ENCODE results near the gene JMJD7. TPM values are rescaled to one million over a fixed set of nuclear protein-coding genes. Genes with fewer than 3 reads are reported as not detected.

Gene JMJD7
- total RNA-seq, 1 donor from 2014 or later: 9.4 TPM

DNA sequence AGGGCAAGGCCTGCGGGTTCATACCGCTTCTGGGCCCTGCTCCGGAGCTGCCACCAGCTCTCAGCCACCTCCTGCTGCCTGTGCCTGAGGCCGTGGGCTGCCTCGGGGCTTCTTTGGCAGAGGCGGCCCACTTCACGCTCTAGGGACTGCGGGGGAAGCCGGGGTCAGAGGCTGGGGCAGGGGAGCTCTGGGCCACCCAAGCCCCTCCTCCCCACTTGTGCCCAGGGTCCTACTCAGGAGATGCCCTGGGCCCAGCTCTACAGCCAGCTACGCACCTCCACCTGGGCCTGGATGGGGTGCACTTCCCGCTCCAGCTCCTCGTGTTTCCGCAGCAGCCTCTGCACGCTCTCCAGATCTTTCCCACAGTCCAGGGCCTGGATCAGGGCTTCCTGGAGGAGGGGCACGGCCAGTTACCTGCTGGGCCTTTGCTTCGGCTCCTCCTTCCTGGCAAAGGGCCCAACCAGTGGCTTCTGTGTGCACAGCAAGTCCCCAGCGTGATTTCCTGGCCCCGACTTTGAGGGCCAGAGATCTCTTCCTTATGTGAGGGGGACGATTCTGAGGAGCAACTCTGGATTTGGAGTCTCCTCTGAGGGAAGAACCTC is 34.7 kb downstream of the JMJD7 start:
- DNase-seq (ENCODE audit: low read depth): no peak

DNA sequence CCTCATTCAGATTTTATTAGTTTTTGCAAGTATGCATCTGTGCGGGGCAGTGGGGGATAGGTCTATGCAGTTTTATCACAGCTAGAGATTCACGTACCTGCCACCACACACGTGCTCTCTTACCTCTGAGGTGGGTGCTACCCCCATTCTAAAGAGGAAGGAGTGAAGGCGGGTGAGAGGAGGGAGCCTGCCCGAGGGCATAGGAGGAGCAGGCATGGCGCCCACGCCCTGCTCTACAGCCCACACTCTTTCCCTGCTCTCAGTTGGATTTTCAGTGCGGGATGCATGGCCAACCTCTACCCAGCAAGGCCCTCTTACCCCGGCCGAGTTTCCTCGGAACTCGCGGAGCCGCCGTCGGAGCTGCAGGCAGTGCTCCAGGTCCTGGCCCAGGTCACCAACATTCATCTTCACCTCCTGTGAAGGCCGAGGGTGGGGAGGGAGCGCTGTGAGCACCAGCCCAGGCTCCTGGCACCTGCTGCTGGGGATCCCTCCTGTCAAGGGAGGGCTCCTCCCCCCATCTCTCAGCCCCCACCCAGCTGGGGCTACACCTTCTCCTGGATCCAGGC is 37.7 kb downstream of the JMJD7 start:
- DNase-seq (ENCODE audit: low read depth): no peak

DNA sequence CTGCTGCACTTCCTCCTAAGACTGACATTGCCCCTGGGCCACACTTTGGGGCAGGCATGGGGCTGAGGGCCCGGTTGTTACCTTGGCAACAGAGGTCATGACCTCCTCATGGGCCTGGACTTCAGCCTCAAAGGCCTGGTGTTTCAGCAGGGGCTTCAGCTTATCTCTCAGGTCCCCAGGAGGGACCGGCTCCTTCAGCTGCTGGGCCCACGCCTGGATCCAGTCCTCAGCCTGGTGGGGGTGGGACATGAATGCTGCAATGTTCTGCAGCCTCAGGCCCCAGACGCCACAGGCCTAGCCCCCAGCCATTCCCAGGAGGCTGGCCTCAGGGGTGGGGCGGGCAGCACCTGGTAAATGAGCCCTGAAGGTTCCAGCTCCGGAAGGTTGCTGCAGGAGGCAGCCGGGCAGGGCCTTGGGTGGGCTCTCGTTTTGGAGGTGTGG is 38.4 kb downstream of the JMJD7 start:
- DNase-seq (ENCODE audit: low read depth): no peak

GRCh38 chr15:41866872-41867579 is 39.1 kb downstream of the JMJD7 start:
- no peak for DNase-seq (ENCODE audit: low read depth)

DNA sequence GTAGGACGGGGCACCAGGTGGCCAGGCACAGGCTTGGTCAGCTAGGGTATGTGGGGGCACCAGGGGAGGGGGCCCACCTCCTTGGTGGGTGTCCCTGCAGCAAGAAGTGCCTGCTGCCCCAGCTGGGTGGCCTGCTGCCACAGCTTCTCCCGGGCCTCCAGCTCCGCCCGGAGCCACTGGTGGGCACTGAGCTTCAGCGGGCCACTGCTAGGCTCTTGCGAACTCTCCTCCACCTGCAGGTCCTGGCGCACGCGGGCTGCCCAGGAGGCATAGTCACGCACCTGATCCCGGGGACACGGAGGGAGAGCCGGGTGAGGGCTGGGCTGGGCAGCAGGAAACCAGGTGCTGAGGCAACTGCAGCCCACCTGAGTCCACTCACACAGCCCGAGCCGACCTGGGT is 40.4 kb downstream of the JMJD7 start:
- DNase-seq (ENCODE audit: low read depth): no peak

DNA sequence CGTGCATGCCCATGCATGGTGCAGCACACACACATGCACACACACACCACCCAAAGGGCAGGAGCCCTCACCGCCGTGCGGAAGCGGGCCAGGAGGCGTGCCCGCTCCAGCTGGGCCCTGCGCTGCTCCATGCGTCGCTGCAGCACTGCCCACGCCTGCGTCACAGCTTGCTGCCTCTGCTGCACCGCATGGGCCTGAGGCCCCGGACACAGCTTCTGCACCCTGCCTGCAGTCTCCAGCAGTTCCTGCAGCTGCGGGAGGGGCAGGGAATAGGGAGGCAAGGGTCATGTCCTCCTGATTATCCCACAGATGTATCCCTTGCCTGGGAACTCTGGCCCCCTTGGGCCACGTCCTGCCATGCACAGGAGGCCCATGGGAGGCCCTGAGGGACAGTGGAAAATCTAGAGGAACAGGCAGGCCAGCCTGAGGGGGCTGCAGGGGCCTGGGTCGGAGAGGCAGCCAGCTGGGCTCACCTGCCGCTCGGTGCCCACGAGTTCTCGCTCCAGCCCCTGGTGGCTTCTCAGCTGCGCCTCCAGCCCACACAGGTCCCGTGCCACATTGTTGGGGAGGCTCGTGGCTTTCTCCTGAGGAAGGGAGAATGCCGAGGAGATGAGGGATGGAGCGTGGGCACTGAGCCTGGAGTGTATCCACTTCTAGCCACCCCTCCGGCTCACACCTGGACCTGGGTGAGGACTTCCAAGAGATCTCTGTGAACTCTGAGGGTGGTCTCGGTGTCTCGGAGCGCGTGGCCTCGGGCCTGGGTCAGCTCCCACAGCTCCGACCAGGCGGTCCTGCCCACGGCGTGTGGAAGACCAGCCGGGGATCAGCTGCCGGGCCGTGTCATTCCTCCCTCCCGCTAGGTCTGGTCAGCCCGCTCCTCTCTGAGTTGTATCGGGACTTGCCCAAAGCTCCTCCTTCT is 42.1 kb downstream of the JMJD7 start:
- no peak for DNase-seq (ENCODE audit: low read depth)

GRCh38 chr15:41870689-41871081 is 42.8 kb downstream of the JMJD7 start:
- DNase-seq (ENCODE audit: low read depth): no peak

DNA sequence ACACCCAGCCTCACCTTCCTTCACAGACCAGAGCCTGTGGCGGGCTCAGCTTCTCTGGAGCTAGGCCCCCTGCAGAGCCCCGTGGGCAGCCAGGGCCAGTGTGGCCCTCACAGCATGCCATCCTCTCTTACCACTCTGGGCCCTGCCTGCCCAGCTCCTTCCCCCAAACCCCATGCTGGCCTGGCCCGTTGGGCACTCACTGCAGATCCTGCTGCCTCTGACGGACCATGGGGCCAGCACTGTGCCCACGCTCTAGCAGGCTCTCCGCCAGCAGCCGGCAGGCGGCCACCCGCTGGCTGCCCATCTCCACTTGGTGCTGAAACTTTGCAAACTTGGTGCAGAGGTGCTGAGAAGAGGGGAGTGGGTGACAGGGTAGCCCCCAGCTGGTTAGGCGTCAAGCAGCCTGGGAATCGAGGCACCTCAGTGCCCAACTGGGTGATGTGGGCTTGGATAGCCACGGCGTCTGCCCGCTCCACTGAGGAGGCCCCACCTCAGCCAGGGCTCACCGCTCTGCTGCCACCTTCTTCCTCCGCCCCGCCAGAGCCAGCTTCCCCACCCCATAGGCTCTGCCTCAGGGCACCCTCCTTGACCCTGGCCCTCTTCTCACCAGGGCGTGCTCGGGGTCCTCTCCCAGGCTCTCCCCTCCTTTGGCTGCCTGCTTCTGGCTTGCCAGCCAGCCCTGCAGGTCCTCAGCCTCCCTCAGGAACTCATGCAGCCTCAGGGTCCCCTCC is 43.4 kb downstream of the JMJD7 start:
- DNase-seq (ENCODE audit: low read depth): no peak

DNA sequence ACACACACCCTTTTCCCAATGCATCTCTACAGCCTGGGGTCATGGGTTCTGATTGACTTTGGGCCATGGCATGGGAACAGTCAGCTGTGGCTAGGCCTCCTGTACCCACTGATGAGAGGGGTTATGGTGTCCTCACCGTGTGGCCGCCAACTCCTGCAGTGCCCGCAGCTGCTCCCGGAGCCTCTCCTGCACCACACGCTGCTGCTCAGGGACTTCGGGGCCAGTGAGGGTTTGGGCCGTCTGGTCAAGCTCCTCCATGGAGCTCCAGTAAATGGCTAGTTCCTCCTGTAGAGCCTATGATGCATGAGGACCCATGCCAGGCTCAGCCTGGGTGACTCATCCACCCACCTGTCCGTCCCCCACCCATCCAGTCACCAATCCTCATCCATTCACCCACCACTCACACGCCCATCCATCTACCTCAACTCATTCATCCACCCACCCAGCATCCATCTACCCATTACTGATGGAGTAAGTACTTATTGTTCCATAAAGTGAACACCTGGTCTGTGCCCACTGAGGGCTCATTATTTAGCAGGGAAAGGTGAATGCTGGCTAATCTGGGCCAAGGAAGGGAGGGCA is 44.4 kb downstream of the JMJD7 start:
- no peak for DNase-seq (ENCODE audit: low read depth)

DNA sequence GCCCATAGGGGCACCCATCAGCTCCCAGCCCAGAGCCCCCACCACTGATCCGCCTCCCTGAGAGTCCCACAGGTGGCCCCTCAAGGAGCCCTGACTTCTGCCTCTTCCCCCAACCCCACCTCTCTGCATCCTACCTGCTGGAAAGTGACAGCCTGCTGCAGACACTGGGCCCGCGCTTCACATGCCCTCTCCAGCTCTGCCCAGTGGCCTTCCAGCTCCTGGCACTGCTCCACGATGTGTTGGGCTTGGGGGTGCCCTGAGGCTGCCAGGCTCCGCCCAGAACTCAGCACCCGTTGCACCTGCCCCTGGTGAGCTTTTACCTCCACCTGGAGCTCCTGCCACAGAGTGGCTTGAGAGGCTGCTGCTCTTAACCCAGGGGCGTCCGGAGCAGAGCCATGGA is 45.8 kb downstream of the JMJD7 start:
- no peak for DNase-seq (ENCODE audit: low read depth)

GRCh38 chr15:41874736-41875135 is 46.8 kb downstream of the JMJD7 start:
- DNase-seq (ENCODE audit: low read depth): no peak

GRCh38 chr15:41876007-41876406 is 48.1 kb downstream of the JMJD7 start:
- DNase-seq (ENCODE audit: low read depth): no peak

DNA sequence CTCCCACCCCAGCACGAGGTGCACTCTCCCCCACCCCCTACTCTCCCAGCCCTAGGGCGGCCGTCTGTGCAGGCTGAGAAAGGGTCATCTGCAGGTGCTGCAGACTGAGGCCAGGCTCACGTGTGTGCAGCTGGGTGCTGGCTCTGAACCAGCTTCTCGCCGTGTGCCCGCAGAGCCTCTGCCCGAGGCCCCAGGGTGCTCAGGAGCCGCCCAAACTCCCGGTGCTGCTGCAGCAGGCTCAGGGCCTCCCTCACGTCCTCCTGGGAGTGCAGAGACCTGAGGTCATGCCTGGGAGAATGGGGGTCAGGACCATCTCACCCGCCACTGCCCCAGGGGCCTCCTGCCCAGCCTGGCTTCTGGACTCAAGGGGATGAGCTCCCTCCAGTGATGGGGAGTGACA is 48.8 kb downstream of the JMJD7 start:
- DNase-seq (ENCODE audit: low read depth): no peak

DNA sequence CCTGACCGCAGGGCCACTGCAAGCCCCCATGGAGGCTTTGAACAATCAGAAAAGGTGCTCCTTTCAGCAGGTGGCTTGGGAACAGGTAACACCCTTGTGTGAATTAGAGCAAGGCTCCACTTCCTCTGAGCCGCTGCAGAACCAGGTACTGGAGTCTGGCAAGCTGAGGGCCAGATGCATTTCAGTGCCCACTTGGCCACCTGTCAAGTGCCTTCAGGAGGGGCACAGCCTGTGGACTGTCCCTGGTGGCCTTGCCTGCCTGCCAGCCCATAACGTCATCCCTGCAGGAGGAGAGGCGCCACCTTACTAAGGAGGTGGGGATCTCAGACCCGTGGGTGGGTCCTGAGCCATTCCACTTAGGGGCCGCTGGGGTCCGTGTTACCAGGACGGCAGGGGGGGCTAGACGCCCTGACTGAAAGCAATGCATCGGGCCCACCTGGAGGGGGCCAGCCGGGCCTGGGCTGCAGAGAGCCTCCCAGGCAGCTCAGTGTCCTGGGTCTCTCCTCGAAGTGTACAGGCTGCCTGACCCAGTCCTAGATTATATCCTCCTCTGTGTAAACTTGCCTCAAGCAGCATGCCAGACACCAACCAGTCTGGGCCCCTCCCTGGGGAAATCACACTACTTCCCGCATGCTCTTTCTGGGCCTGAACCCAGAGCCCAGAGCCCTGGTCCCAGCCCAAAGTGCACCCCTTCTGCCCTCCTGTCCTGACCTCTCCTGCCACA is 49.9 kb downstream of the JMJD7 start:
- no peak for DNase-seq (ENCODE audit: low read depth)

GRCh38 chr15:41878355-41878699 is 50.4 kb downstream of the JMJD7 start:
- DNase-seq (ENCODE audit: low read depth): peak; percentile 67

GRCh38 chr15:41879321-41879845 is 51.5 kb downstream of the JMJD7 start:
- no peak for DNase-seq (ENCODE audit: low read depth)

- no peak for DNase-seq (ENCODE audit: low read depth)
Observed at GRCh38 chr15:41880156-41880877, 52.4 kb downstream of the JMJD7 start.

DNA sequence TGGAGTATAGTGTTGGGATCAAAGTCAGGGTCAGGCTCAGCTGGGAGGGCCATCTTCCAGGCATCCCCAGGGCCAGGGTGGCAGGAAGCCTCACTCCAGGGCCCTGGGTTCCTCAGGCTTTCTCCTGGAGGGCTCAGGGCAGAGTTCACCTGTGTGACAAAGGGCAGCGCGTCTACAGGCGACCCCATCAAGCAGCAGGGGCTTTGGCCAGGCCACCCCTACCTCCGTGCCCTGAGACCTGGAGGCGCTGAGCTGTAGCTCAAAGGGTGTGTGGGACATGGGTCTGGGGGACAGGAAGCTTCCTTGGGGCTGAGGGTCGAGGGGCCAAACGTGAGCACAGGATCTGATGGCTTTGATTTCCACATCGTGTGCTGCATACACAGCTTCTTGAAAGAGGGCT is 53.2 kb downstream of the JMJD7 start:
- DNase-seq (ENCODE audit: low read depth): no peak

DNA sequence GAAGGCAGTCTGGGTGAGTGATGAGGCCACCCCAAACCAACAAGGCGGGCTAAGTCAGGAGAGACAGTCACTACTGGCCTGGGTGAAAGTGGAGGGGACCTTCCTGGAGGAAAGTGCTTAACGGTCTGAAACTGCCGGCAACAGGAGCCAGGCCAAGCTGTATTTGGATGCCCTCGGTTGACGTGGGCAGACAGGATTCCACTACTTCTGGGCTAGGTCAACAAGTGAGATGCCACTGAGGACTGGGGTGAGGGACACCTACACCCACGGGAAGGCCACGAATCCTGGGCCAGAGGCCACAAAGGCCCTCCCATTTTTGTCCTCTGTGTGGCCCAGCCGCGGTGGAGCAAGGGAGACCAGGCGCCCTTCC is 53.6 kb downstream of the JMJD7 start:
- no peak for DNase-seq (ENCODE audit: low read depth)

All from myocyte (in vitro differentiated cells).